Aorta (tissue), 5 donors: ENCODE results near the gene TUBG1. TPM values are rescaled to one million over a fixed set of nuclear protein-coding genes. Genes with fewer than 3 reads are reported as not detected.

Source experiments
- ATAC-seq: fragments of 200-7000 bp; cut with Tn5 transposase; one replicate; pipeline ENCODE4 v1.9.1; 2022; ENCODE audit warnings: moderate library complexity; ENCODE audit not compliant: low FRiP score
- DNase-seq, 2 donors: peaks; one replicate each; pipeline ENCODE4 v3.0.0-alpha.2; 2020
- H3K27ac ChIP-seq, 2 donors: one replicate each; pipeline ENCODE4 v1.5.1; 2013; ENCODE audit warnings: low read length in 2 of 2, mild to moderate bottlenecking in 2 of 2, moderate library complexity in 2 of 2, control low read depth in 1 of 2, inconsistent platforms in 1 of 2, low read depth in 1 of 2
- H3K27me3 ChIP-seq, 2 donors: one replicate each; pipeline ENCODE4 v1.6.1; 2013; ENCODE audit warnings: control low read depth in 1 of 2, low read length in 1 of 2, mild to moderate bottlenecking in 1 of 2, moderate library complexity in 1 of 2; ENCODE audit not compliant: insufficient read depth in 2 of 2, control insufficient read depth in 1 of 2
- H3K36me3 ChIP-seq, 2 donors: one replicate each; pipeline ENCODE4 v1.6.1; 2013; ENCODE audit warnings: control low read depth in 1 of 2, low read length in 1 of 2, mild to moderate bottlenecking in 1 of 2; ENCODE audit not compliant: insufficient read depth in 2 of 2, control insufficient read depth in 1 of 2
- H3K4me1 ChIP-seq, 2 donors: one replicate each; pipeline ENCODE4 v1.6.1; 2013; ENCODE audit warnings: low read length in 2 of 2, control low read depth in 1 of 2, mild to moderate bottlenecking in 1 of 2, moderate library complexity in 1 of 2; ENCODE audit not compliant: insufficient read depth in 2 of 2, control insufficient read depth in 1 of 2
- H3K4me3 ChIP-seq, 2 donors: one replicate each; pipeline ENCODE4 v1.5.1; 2013; ENCODE audit warnings: low read length in 2 of 2, control low read depth in 1 of 2, mild to moderate bottlenecking in 1 of 2
- H3K9me3 ChIP-seq: one replicate; pipeline ENCODE4 v1.6.1; 2013; ENCODE audit warnings: mild to moderate bottlenecking, low read length; ENCODE audit not compliant: control insufficient read depth
- WGBS, 2 donors: extraction: QIAGEN DNeasy Blood & Tissue Kit; methylation state at CpG; one replicate each; pipeline ENCODE4 v1.1.7; 2013; 5-methylcytosine and 5-hydroxymethylcytosine counted together
- intact Hi-C, 2 donors: fragments of 100-400 bp; cut with DNase I; formaldehyde crosslinking; loops; one replicate each; pipeline versions ENCODE4 v1.14.2 to v1.15.0; 2022
- polyA plus RNA-seq, 2 donors: library from polyadenylated mRNA; stranded (reverse); fragments of 200-250 nt; gene quantifications; one replicate each; pipeline ENCODE4 v1.2.3, GENCODE V29; 2013
- total RNA-seq, 2 donors: library from RNA; stranded (reverse); fragmentation: NEBNext Ultra II Directional; extraction: Animal tissue kit (Norgen Biotek cat#: 25700); gene quantifications; one replicate each; pipeline ENCODE4 v1.2.1, GENCODE V29; 2021
- donor health status: healthy with polysubstance abuse.
- donor health status: Bipolar disorder and iron deficiency.
- donor health status: DM: no; HTN: no; CAD: no.
- donor health status: DM: no; HTN: no; CAD: no.
- donor health status: DM: yes; HTN: yes; CAD: no.

The TUBG1 gene
- total and polyA plus RNA-seq, 4 donors, result 15.7 to 24.9 (median 20.5) TPM

- no peaks in the 10 kb centered on the region for H3K9me3 ChIP-seq
- WGBS, 2 donors, result 92 to 93% methylated on average over 16 of the region's 16 CpGs
- H3K36me3 ChIP-seq, result peaks cover 0 to 2% of the 10 kb centered on the region in 2 donors
- H3K4me3 ChIP-seq, result no peak overlapping the region
- DNase-seq (peak in 1 of 2 donors; percentile 76), ATAC-seq (no peak)
- H3K27me3 ChIP-seq, result no peaks in the 10 kb centered on the region
- no peak overlapping the region for H3K27ac ChIP-seq
- H3K4me1 ChIP-seq, result no peaks in the 10 kb centered on the region
- intact Hi-C loops, result no loop called here
Observed at GRCh38 chr17:42565523-42566214, 43.8 kb upstream of the TUBG1 start.

DNA sequence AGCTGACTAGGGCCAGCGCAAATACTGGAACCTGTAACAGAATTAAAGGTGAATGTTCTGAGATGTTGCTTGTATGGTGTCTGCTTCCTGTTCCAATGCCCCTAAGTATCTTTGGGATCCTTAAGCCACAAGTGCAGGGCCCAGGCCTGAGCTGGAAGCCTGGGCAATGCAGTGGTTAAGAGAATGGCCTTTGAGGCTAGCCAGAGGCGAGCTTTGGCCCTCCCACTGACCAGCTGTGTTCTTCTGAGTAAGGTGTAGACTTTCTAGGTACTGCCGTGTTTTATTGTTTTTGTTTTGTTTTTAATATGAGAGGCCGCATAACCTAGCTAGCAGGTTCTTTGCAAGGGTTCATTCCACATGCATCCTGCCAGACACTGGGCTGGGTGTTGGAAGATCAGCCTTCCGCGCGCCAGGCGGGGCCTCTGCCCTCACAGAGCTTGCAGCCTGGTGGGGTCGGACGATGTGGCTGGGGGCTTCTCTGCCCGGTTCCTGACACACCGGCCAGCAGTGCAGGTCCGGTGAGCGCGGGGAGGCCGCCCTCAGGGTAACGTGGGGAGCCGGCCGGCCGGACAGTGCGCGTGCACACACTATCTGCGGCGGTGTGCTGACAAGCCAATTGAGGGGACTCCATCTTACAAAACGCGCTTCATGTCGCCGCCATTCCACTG, 43.1 kb upstream of the TUBG1 start:
- H3K36me3 ChIP-seq, result peaks cover 0 to 2% of the 10 kb centered on the region in 2 donors
- DNase-seq, result no peak
- WGBS, 2 donors, result 27 to 29% methylated on average over 28 of the region's 28 CpGs
- no peaks in the 10 kb centered on the region for H3K27me3 ChIP-seq
- no peaks in the 10 kb centered on the region for H3K9me3 ChIP-seq
- no peaks in the 10 kb centered on the region for H3K4me1 ChIP-seq
- H3K27ac ChIP-seq, result peak overlapping the region in 1 of 2 donors; percentile 69
- intact Hi-C loops, result no loop called here
- ATAC-seq, result peak; percentile 49
- peak overlapping the region in 1 of 2 donors; percentile 14 for H3K4me3 ChIP-seq

- peak; percentile 91 for ATAC-seq
Observed at GRCh38 chr17:42566883-42567573, 42.5 kb upstream of the TUBG1 start, which contains the start of gene MLX. MLX (plus strand) TSS chr17:42567100; CDS start chr17:42567125, 25 bp downstream.

DNA sequence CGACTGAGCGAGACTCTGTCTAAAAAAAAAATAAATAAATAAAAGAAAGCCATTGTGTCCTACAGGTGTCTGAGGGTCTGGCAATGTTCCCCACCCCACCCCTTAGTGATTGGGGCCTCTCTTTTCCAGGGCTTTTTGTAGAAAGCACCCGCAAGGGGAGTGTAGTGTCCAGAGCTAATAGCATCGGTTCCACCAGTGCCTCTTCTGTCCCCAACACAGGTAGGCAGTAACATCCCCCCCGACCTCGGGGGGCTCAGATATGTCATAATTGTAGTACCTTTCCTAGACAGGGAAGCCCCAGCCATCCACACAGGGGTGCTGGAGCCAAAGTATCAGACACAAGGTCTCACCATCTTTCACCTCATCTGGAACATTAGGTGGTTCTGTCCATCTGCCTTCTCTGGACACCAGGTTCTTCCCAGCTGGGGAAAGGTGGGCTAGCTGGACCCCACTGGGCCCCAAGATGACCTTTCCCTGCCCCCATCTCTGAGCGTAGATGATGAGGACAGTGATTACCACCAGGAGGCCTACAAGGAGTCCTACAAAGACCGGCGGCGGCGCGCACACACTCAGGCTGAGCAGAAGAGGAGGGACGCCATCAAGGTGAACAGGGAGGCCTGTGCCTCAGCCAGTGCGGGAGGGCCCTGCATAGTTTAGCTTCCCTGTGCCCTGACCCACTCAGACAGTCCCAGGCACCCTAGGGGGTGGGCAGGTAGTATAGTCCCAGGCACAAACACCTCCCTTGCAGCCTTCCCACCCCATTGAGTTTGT, 41.0 kb upstream of the TUBG1 start:
- DNase-seq (peak in 1 of 2 donors; percentile 64), ATAC-seq (no peak)
- no peaks in the 10 kb centered on the region for H3K27me3 ChIP-seq
- no peak overlapping the region for H3K27ac ChIP-seq
- intact Hi-C loops, result no loop called here
- WGBS, 2 donors, result 85% methylated on average over 14 of the region's 14 CpGs
- no peak overlapping the region for H3K4me3 ChIP-seq
- H3K4me1 ChIP-seq, result no peaks in the 10 kb centered on the region
- peaks cover 0 to 11% of the 10 kb centered on the region in 2 donors for H3K36me3 ChIP-seq
- H3K9me3 ChIP-seq, result no peaks in the 10 kb centered on the region

More at GRCh38 chr17:42566883-42567573, 42.5 kb upstream of the TUBG1 start, which contains the start of gene MLX:
- peak; percentile 96 to 99 for DNase-seq
- peak within 1 kb of the TSS; percentile 57 to 74 for H3K4me3 ChIP-seq
- intact Hi-C loops, result no loop called here
- no peaks in the 10 kb centered on the region for H3K9me3 ChIP-seq
- H3K27me3 ChIP-seq, result no peaks in the 10 kb centered on the region
- H3K27ac ChIP-seq, result peak within 1 kb of the TSS; percentile 7 to 74
- H3K4me1 ChIP-seq, result no peaks in the 10 kb centered on the region
- H3K36me3 ChIP-seq, result peaks cover 0 to 5% of the 10 kb centered on the region in 2 donors
- 0% methylated on average over 65 to 72 of the region's 72 CpGs for WGBS, 2 donors

DNA sequence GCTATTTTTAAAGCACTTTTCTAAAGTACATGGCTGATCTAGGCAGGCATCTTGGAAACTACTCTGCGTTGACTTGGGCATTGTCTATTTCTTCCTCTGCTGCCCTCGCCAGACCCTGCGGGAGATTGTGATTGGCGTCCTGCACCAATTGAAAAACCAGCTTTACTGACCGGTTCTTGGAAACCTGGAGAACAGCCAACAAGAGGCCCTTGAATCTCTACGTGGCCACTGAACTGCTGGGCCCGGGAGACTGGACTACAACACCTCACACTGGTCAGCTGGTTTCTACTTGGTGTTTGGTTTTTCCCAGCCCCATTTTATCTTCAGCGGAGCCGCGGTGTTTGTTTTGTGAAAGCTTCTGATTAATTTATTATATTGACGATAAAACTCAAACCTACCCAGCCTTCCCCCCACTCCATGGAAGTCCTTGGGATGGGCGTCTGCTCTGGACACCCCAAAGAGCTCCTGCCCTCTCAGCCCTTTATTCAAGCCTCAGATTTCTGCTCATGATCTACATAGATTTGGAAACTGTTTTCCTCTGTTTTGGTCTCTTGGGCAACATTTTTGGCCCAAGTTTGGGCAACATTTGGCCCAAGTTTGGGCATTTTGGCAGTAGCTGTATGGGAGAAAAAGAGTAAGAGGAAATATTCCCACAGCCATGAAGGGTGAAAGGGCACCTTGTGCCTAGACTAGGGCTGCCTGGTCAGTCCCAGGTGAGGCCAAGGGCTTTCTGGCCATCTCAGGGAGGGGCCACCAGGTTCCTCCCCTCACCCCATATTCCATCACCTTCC, 37.9 kb upstream of the TUBG1 start:
- 64 to 66% methylated on average over 12 of the region's 12 CpGs for WGBS, 2 donors
- Histone ChIP-seq H3K27me3 (no peaks in the 10 kb centered on the region), H3K36me3 (peaks cover 0 to 13% of the 10 kb centered on the region in 2 donors), H3K4me1 (no peaks in the 10 kb centered on the region), H3K27ac (no peak overlapping the region), H3K4me3 (no peak overlapping the region), H3K9me3 (no peaks in the 10 kb centered on the region)
- DNase-seq (peak in 1 of 2 donors; percentile 45), ATAC-seq (no peak)
- intact Hi-C loops, result loop anchor here in 1 of 2 donors (10.0 kb wide), 1 partner anchor 263 kb away; the partner anchor contains the start of gene PSME3

DNA sequence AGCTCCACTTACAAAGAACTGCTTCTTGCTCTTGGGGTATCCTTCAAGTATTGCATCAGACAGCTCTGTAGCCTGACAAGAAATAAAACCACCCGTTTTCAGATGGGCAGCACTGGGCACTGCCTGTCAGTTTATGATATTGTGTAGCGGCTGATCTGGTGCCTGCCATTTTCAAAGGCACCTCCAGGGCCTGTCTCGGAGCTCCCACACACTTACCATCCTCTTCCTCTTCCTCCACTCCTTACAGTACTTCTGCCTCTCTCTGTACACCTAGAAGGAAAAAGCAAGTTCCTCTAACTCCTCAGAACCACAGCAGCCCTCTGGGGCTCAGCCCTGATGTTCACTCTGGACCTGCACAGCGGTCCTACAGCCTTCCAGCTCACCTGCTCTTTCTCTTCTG, 36.4 kb upstream of the TUBG1 start:
- intact Hi-C loops, result loop anchor here in 1 of 2 donors (10.0 kb wide), 1 partner anchor 262 kb away; the partner anchor contains the start of gene PSME3
- Histone ChIP-seq H3K27me3 (no peaks in the 10 kb centered on the region), H3K27ac (no peak overlapping the region), H3K4me1 (no peaks in the 10 kb centered on the region), H3K4me3 (no peak overlapping the region), H3K9me3 (no peaks in the 10 kb centered on the region), H3K36me3 (peaks cover 0 to 13% of the 10 kb centered on the region in 2 donors)
- ATAC-seq (no peak), DNase-seq (peak in 1 of 2 donors; percentile 22)
- WGBS, 2 donors, result 73 to 81% methylated on average over 4 of the region's 4 CpGs

- Histone ChIP-seq H3K27me3 (no peaks in the 10 kb centered on the region), H3K4me1 (no peaks in the 10 kb centered on the region), H3K36me3 (peaks cover 0 to 13% of the 10 kb centered on the region in 2 donors), H3K27ac (no peak overlapping the region), H3K9me3 (no peaks in the 10 kb centered on the region), H3K4me3 (no peak overlapping the region)
- no peak for DNase-seq
- intact Hi-C loops, result loop anchor here in 1 of 2 donors (10.0 kb wide), 1 partner anchor 260 kb away; the partner anchor contains the start of gene PSME3
- no peak for ATAC-seq
- 78 to 86% methylated on average over 3 of the region's 3 CpGs for WGBS, 2 donors
Observed at GRCh38 chr17:42574463-42574862, 35.0 kb upstream of the TUBG1 start.
